Measurements from ENCODE around the gene FCAMR. TPM values are rescaled to one million over a fixed set of nuclear protein-coding genes. Genes with fewer than 3 reads are reported as not detected.
A peak's percentile ranks its signal among the peaks of the same experiment; 100 is the strongest.

The FCAMR gene
- total and polyA plus RNA-seq, 2 of the 4 experiments (the other 2 are of a cell fraction), result not detected

DNA sequence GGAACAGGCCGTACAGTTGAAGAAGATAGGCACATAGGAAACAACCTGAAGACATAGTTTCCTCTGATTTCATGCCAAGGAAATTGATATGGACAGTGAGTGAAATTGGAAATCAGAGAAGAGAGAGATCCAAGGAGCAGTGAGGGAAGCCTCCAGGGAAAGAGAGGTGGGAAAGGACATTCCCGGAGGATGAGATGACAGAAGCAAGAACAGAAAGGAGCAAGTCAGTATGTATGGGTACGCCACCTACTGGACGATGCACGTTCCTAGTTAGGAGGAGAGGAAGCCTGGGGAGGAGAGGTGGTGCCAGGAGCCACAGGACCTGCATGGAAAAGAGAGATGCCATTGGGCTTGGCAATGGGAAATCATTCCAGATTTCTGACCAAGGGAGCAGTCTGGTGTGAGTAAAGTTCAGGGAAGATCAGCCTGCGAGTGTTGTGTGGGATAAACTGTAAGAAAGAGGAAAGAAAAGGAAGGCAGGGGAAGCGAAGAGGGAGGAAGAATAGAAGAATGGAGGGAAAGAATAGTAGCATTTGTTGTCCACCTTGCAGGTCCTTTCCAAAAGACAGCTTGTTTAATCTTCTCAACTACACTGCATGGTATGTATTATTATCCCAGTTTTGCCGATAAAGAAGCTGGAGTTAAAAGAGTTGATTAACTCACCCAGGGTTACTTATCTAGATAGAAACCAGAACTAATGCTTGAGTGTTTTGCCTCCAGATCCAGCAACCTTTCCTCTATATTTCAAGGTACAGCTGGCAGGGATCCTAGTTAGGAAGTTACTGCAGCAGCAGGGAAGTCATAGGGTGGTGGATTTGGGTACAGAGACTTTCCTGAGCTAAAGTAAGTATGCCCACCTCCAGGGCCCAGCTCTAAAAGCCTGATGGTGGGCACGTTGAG is 34.9 kb upstream of the FCAMR start:
- Histone ChIP-seq H4K91ac (ENCODE audit: insufficient read depth, low read depth, low read length) (no peak overlapping the region), H3K27ac (ENCODE audit: insufficient read depth, low read length) (no peak overlapping the region), H3K4ac (ENCODE audit: low read depth, low read length) (0 out of 2 replicates have a peak overlapping the region, but pooled peaks have one; percentile 6), H3K9me1 (ENCODE audit: insufficient read depth, low read length) (peaks cover 6% of the 10 kb centered on the region), H2BK120ac (ENCODE audit: low read depth, low read length) (no peak overlapping the region; the same call in 1 of the 2 replicates), H2BK20ac (ENCODE audit: low read depth, low read length) (peak overlapping the region; percentile 26; the same call in 1 of the 2 replicates), H2AK5ac (ENCODE audit: low read depth, low read length) (no peak overlapping the region), H3K79me1 (ENCODE audit: low read depth in 1 of 2, low read length in 2 of 2) (no peaks in the 10 kb centered on the region), H2AFZ (replicated peaks; ENCODE audit: low read length, poor library complexity) (peak overlapping the region; percentile 0), H3K18ac (ENCODE audit: low read depth, low read length) (no peak overlapping the region), H3K36me3 (ENCODE audit: control insufficient read depth, insufficient read depth, low read length) (no peaks in the 10 kb centered on the region), H3K4me2 (ENCODE audit: low read depth, low read length) (no peak overlapping the region), H2BK15ac (ENCODE audit: low read depth, low read length) (no peak overlapping the region), H4K20me1 (ENCODE audit: insufficient read depth, low read length) (no peaks in the 10 kb centered on the region), H4K5ac (ENCODE audit: low read depth, low read length) (no peak overlapping the region), H4K8ac (ENCODE audit: low read depth in 2 of 2, low read length in 2 of 2) (no peak overlapping the region), H3K4me3 (ENCODE audit: insufficient read depth, low read depth, low read length) (no peak overlapping the region), H2AK9ac (replicated peaks; ENCODE audit: low read depth, low read length, poor library complexity) (no peak overlapping the region), H3K23ac (ENCODE audit: low read depth, low read length) (no peak overlapping the region), H3K27me3 (ENCODE audit: control insufficient read depth, insufficient read depth, low read length) (no peaks in the 10 kb centered on the region; the same call in 1 of the 2 replicates), H2BK5ac (ENCODE audit: low read depth, low read length, poor library complexity, severe bottlenecking) (no peak overlapping the region), H3K9me3 (ENCODE audit: control insufficient read depth, insufficient read depth, low read length) (no peaks in the 10 kb centered on the region), H3K9ac (ENCODE audit: low read depth, low read length) (no peak overlapping the region), H3K56ac (ENCODE audit: extremely low read depth, insufficient read depth, low read length) (no peak overlapping the region), H3K14ac (replicated peaks; ENCODE audit: low read depth, low read length) (no peak overlapping the region), H3K4me1 (ENCODE audit: control insufficient read depth, insufficient read depth, low read length) (peaks cover 6% of the 10 kb centered on the region)
- ATAC-seq (ENCODE audit: low read depth) (peak; percentile 84), DNase-seq (peak; percentile 74)
- TF ChIP-seq, protein P1, sequence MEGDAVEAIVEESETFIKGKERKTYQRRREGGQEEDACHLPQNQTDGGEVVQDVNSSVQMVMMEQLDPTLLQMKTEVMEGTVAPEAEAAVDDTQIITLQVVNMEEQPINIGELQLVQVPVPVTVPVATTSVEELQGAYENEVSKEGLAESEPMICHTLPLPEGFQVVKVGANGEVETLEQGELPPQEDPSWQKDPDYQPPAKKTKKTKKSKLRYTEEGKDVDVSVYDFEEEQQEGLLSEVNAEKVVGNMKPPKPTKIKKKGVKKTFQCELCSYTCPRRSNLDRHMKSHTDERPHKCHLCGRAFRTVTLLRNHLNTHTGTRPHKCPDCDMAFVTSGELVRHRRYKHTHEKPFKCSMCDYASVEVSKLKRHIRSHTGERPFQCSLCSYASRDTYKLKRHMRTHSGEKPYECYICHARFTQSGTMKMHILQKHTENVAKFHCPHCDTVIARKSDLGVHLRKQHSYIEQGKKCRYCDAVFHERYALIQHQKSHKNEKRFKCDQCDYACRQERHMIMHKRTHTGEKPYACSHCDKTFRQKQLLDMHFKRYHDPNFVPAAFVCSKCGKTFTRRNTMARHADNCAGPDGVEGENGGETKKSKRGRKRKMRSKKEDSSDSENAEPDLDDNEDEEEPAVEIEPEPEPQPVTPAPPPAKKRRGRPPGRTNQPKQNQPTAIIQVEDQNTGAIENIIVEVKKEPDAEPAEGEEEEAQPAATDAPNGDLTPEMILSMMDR (conservative IDR thresholded peaks at IDR 0.05; ENCODE audit: low read depth, low read length), result peak; percentile 66
- TF ChIP-seq SMC3 (IDR thresholded peaks at IDR 0.05; ENCODE audit: low read depth, low read length) (peak; percentile 32), NFE2L2 (IDR thresholded peaks at IDR 0.05; ENCODE audit: low read depth, low read length) (no peak), RAD21 (IDR thresholded peaks at IDR 0.05; ENCODE audit: low read length) (peak; percentile 36; the same call in 1 of the 2 replicates), MAZ (IDR thresholded peaks at IDR 0.05; ENCODE audit: borderline replicate concordance, low read depth, low read length) (peak; percentile 30; the same call in 1 of the 2 replicates), CEBPB (IDR thresholded peaks at IDR 0.05; ENCODE audit: low read depth, low read length) (no peak)
- TF ChIP-seq, protein P2, sequence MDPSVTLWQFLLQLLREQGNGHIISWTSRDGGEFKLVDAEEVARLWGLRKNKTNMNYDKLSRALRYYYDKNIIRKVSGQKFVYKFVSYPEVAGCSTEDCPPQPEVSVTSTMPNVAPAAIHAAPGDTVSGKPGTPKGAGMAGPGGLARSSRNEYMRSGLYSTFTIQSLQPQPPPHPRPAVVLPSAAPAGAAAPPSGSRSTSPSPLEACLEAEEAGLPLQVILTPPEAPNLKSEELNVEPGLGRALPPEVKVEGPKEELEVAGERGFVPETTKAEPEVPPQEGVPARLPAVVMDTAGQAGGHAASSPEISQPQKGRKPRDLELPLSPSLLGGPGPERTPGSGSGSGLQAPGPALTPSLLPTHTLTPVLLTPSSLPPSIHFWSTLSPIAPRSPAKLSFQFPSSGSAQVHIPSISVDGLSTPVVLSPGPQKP (IDR thresholded peaks at IDR 0.05; ENCODE audit: borderline replicate concordance, low read depth, low read length), result no peak
- in situ Hi-C loops (cut with MboI; ENCODE audit: low sequenced_read_pairs) (no loop called here), dilution Hi-C loops (cut with HindIII; ENCODE audit: low sequenced_read_pairs, unreplicated experiment) (no loop called here), intact Hi-C loops (cut with micrococcal nuclease) (no loop called here)
- no TSS peak for BruUV-seq (replicated peaks)
- POLR2A ChIA-PET (ENCODE audit: unreplicated experiment), result no interaction called here
- CTCF ChIA-PET, result interaction anchor here (0.6 to 1.3 kb wide), 4 partner anchors 10 to 461 kb away, joined by 3 to 6 read pairs (median 6); no protein-coding TSS in a partner anchor
- 35% methylated on average over 6 of the region's 9 CpGs; no CpG with 5 or more reads in 1 of the 2 experiments for WGBS, 2 experiments (ENCODE audit: extremely low coverage in 2 of 2, insufficient read length in 1 of 2)

Measured in IMR-90 (cell line).